PC-3 (cell line): ENCODE measurements around the gene TMEM60. TPM values are rescaled to one million over a fixed set of nuclear protein-coding genes. Genes with fewer than 3 reads are reported as not detected.

Experiments
- ATAC-seq: fragments of 200-7000 bp; cut with Tn5 transposase; 2 replicates; pipeline ENCODE4 v1.9.1; 2020; ENCODE audit warnings: mild to moderate bottlenecking, moderate library complexity
- BruUV-seq: library from RNA; stranded (reverse); fragments of 400-500 nt; replicated peaks from 2 replicates; lab custom pipeline; 2021; lab: Mats Ljungman, UMichigan
- CTCF ChIA-PET: fragments of 300-600 bp; sonication (Branson Sonifier 250); formaldehyde crosslinking; loops from one replicate; lab custom pipeline; 2022; ENCODE audit warnings: antibody characterized with exemption; lab: Charles Lee
- POLR2A ChIA-PET: fragments of 300-600 bp; sonication (Branson Sonifier 250); formaldehyde crosslinking; loops from one replicate; lab custom pipeline; 2022; ENCODE audit warnings: antibody characterized with exemption; ENCODE audit not compliant: unreplicated experiment; lab: Charles Lee
- DNase-seq: peaks from one replicate; pipeline ENCODE4 v3.0.0-alpha.2; 2015
- H2AFZ ChIP-seq: fragments of 300-600 bp; sonication (generic); 2 replicates; pipeline ENCODE4 v1.6.0; 2016; ENCODE audit warnings: antibody characterized with exemption, low read length
- H3F3A ChIP-seq: fragments of 300-600 bp; sonication (generic); one replicate; pipeline ENCODE4 v1.6.0; 2017; ENCODE audit warnings: antibody characterized with exemption, low read length, control low read depth, mild to moderate bottlenecking; ENCODE audit not compliant: unreplicated experiment
- H3K27ac ChIP-seq: fragments of 300-600 bp; sonication (generic); 2 replicates; pipeline ENCODE4 v1.5.1; 2016; ENCODE audit warnings: mild to moderate bottlenecking, low read length
- H3K27me3 ChIP-seq: fragments of 300-600 bp; sonication (generic); 2 replicates; pipeline ENCODE4 v1.6.1; 2016; ENCODE audit warnings: low read length, mixed read lengths
- H3K36me3 ChIP-seq: fragments of 300-600 bp; sonication (generic); 2 replicates; pipeline ENCODE4 v1.6.1; 2016; ENCODE audit warnings: low read depth, mixed run types, low read length, mixed read lengths
- H3K4me1 ChIP-seq: fragments of 300-600 bp; sonication (generic); 2 replicates; pipeline ENCODE4 v1.5.1; 2016; ENCODE audit warnings: low read length; ENCODE audit not compliant: insufficient read depth
- H3K4me2 ChIP-seq: fragments of 300-600 bp; sonication (generic); 2 replicates; pipeline ENCODE4 v1.6.0; 2016; ENCODE audit warnings: low read length
- H3K4me3 ChIP-seq: fragments of 300-600 bp; sonication (generic); 2 replicates; pipeline ENCODE4 v1.5.1; 2016; ENCODE audit warnings: mild to moderate bottlenecking, low read length, mixed read lengths
- H3K79me2 ChIP-seq: fragments of 300-600 bp; sonication (generic); 2 replicates; pipeline ENCODE4 v1.6.1; 2017; ENCODE audit warnings: low read length, mixed read lengths
- H3K9ac ChIP-seq: fragments of 300-600 bp; sonication (generic); 2 replicates; pipeline ENCODE4 v1.6.0; 2016; ENCODE audit warnings: mild to moderate bottlenecking, low read length
- H3K9me2 ChIP-seq: fragments of 300-600 bp; sonication (generic); replicated peaks from 2 replicates; pipeline ENCODE4 v1.6.1; 2016; ENCODE audit warnings: mixed run types, low read length, mixed read lengths
- H3K9me3 ChIP-seq: fragments of 300-600 bp; sonication (generic); 2 replicates; pipeline ENCODE4 v1.6.1; 2016; ENCODE audit warnings: low read length, mixed read lengths
- H4K20me1 ChIP-seq: fragments of 300-600 bp; sonication (generic); 2 replicates; pipeline ENCODE4 v1.6.1; 2016; ENCODE audit warnings: low read length, mixed read lengths
- EZH2 ChIP-seq: fragments of 300-600 bp; sonication (generic); IDR thresholded peaks from one replicate; pipeline ENCODE4 v1.6.1; 2017; ENCODE audit warnings: antibody characterized with exemption, mild to moderate bottlenecking, low read length; ENCODE audit not compliant: unreplicated experiment
- EZH2phosphoT487 ChIP-seq: fragments of 300-600 bp; sonication (generic); IDR thresholded peaks from 2 replicates; pipeline ENCODE4 v1.6.1; 2018; ENCODE audit warnings: mild to moderate bottlenecking, antibody characterized with exemption, low read length, borderline replicate concordance
- intact Hi-C: fragments of 100-400 bp; cut with micrococcal nuclease; formaldehyde crosslinking; loops from 2 replicates; pipeline ENCODE4 v1.9.0; 2023
- total RNA-seq: library from RNA; depleted of rRNA; stranded (reverse); fragments of >200 nt; gene quantifications from 2 replicates; pipeline ENCODE4 v1.2.3, GENCODE V29; 2014
- TF ChIP-seq, protein P1 (sequence below): fragments of 300-600 bp; sonication (generic); conservative IDR thresholded peaks from 2 replicates; pipeline ENCODE4 v1.5.1; 2017; ENCODE audit warnings: antibody characterized with exemption, low read depth, mild to moderate bottlenecking, low read length

TMEM60 gene
- total RNA-seq, 1 experiment from 2014 or later, result 8.1 TPM

DNA sequence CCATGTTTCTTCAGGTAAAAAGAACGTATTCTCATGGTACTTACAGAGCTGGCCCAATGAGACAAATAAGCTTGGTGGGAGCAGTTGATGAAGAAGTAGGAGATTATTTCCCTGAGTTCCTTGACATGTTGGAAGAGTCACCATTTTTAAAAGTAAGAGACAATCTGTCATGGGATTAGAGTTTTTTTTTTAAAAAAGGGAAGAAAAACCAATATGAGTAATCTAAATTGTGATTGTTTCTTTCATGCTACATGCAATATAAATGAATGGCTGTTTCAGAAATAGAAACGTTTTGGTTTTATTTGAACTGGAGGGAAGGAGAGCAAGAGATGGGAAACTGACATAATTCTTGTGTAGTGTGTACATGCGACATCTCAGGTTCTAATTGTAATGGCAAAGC, 32.8 kb downstream of the TMEM60 start:
- no TSS peak for BruUV-seq
- H3K9me3 ChIP-seq, result no peaks in the 10 kb centered on the region

DNA sequence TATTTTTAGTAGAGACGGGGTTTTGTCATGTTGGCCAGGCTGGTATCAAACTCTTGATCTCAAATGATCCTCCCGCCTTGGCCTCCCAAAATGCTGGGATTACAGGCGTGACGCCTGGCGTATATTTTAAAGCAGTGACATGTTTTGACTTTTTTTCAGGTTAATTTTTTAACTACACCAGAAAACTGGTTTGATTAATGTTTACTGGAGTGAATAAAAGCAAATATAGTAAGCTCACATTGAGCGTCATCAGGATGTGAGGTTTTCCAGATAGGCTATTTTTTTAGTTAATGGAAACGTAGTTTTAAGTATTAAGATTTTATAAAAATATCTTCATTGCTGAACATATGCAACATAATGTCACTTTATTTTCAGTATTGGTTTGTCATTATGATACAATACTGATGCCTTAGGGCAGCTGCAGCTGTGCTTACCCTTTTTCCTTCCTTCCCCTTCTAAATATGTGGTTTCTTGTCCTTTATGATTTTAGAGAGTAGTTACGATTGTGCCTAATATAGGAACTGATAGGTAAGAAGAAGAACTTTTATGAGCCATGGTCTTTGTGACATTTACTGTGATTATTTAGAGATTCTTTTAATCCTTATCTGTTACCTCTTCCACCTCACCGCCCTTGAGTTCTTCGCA, 37.3 kb downstream of the TMEM60 start:
- H3K9me3 ChIP-seq, result no peaks in the 10 kb centered on the region
- POLR2A ChIA-PET, result no interaction called here
- intact Hi-C loops, result no loop called here
- no peak overlapping the region for H3K4me3 ChIP-seq
- ATAC-seq (no peak), DNase-seq (no peak)
- no peak overlapping the region for H3K27ac ChIP-seq
- BruUV-seq, result no TSS peak
- TF ChIP-seq EZH2 (no peak), EZH2phosphoT487 (no peak)
- TF ChIP-seq, protein P1, sequence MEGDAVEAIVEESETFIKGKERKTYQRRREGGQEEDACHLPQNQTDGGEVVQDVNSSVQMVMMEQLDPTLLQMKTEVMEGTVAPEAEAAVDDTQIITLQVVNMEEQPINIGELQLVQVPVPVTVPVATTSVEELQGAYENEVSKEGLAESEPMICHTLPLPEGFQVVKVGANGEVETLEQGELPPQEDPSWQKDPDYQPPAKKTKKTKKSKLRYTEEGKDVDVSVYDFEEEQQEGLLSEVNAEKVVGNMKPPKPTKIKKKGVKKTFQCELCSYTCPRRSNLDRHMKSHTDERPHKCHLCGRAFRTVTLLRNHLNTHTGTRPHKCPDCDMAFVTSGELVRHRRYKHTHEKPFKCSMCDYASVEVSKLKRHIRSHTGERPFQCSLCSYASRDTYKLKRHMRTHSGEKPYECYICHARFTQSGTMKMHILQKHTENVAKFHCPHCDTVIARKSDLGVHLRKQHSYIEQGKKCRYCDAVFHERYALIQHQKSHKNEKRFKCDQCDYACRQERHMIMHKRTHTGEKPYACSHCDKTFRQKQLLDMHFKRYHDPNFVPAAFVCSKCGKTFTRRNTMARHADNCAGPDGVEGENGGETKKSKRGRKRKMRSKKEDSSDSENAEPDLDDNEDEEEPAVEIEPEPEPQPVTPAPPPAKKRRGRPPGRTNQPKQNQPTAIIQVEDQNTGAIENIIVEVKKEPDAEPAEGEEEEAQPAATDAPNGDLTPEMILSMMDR, result no peak
- CTCF ChIA-PET, result no interaction called here
- no peaks in the 10 kb centered on the region for H3K4me1 ChIP-seq
- H3K36me3 ChIP-seq, result no peaks in the 10 kb centered on the region
- no peak overlapping the region for H3K4me2 ChIP-seq
- H3F3A ChIP-seq, result no peaks in the 10 kb centered on the region
- H3K27me3 ChIP-seq, result no peaks in the 10 kb centered on the region
- no peaks in the 10 kb centered on the region for H3K9me2 ChIP-seq
- no peak overlapping the region for H2AFZ ChIP-seq
- H4K20me1 ChIP-seq, result no peaks in the 10 kb centered on the region
- H3K9ac ChIP-seq, result no peak overlapping the region
- H3K79me2 ChIP-seq, result peaks cover 12% of the 10 kb centered on the region; the same call in 1 of the 2 replicates

More for the DNA sequence above, 32.8 kb downstream of the TMEM60 start:
- TF ChIP-seq EZH2phosphoT487 (no peak), EZH2 (no peak)
- TF ChIP-seq, protein P1, result no peak
- no peak overlapping the region for H3K27ac ChIP-seq
- no peaks in the 10 kb centered on the region for H3K4me1 ChIP-seq
- intact Hi-C loops, result no loop called here
- CTCF ChIA-PET, result no interaction called here
- H3K79me2 ChIP-seq, result peaks cover 8% of the 10 kb centered on the region; the same call in 1 of the 2 replicates
- no peaks in the 10 kb centered on the region for H3F3A ChIP-seq
- H3K4me2 ChIP-seq, result no peak overlapping the region
- H3K9ac ChIP-seq, result no peak overlapping the region
- no peak overlapping the region for H2AFZ ChIP-seq
- H3K36me3 ChIP-seq, result peaks cover 7% of the 10 kb centered on the region; the same call in 1 of the 2 replicates
- no peak overlapping the region for H3K4me3 ChIP-seq
- ATAC-seq (no peak), DNase-seq (no peak)
- no peaks in the 10 kb centered on the region for H4K20me1 ChIP-seq
- H3K27me3 ChIP-seq, result no peaks in the 10 kb centered on the region
- H3K9me2 ChIP-seq, result no peaks in the 10 kb centered on the region
- POLR2A ChIA-PET, result interaction anchor here (0.7 kb wide), 1 partner anchor 152 kb away, joined by 3 read pairs; no protein-coding TSS in a partner anchor
